Inflammatory macrophage (primary cell): ENCODE results near the gene NECTIN4.
A peak's percentile ranks its signal among the peaks of the same experiment; 100 is the strongest.

Experiments
- DNase-seq, 2 donors: peaks; one replicate each; pipeline ENCODE4 v3.0.0-alpha.2; 2020 to 2022

Gene NECTIN4

DNA sequence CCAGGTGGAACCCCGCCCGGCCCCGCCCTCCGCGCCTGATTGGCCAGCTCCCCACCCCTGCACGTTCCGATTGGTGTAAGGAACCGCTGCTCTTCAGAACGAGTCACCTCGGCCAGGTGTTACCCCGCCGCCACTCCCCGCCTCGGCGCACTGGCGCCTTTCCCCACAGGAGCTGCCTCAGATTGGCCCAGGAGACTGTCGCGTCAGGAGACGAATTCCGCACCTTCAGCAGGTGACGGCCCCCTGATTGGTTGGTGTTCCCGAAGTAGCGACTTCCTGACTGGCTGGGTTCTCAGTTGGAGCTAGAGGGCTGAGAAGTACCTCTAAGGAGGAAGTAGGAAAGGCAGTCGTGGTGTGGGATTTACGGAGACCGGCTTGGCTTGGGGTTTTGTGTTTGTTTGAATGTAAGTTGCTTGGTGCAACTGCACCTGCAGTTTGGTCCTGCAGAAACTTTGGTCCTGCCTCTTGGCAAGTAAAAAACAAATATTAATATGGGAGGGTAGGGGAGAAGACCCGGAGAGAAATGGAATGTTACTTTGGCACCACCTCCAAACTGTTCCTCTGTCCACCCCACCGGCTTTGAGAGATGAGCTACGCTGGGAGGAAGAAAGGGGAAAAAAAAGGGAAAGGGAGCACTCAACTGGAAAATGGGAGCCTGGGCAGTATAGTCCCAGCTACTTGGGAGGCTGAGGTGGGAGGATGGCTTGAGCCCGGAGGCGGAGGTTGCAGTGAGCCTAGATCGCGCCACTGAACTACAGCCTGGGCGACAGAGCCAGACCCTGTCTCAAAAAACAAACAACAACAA lies 68.0 kb downstream of the NECTIN4 start:
- DNase-seq: peak; percentile 70 to 82
